Kidney epithelial cell (primary cell): ENCODE measurements around the gene TBX10. TPM values are rescaled to one million over a fixed set of nuclear protein-coding genes. Genes with fewer than 3 reads are reported as not detected.

Source experiments
- DNase-seq: peaks from one replicate; pipeline ENCODE4 v3.0.0-alpha.2; 2010; ENCODE audit warnings: low read depth
- H3K27me3 ChIP-seq: 2 replicates; pipeline ENCODE4 v1.6.0; 2011; ENCODE audit warnings: low read length; ENCODE audit not compliant: control insufficient read depth, insufficient read depth
- H3K36me3 ChIP-seq: 2 replicates; pipeline ENCODE4 v1.5.1; 2011; ENCODE audit warnings: low read length; ENCODE audit not compliant: control insufficient read depth, insufficient read depth
- H3K4me3 ChIP-seq: 2 replicates; pipeline ENCODE4 v1.5.1; 2011; ENCODE audit warnings: low read depth, mild to moderate bottlenecking, control low read depth, low read length
- CTCF ChIP-seq: IDR thresholded peaks from 2 replicates; pipeline ENCODE4 v1.5.1; 2011; ENCODE audit warnings: mild to moderate bottlenecking, moderate library complexity, low read length, control low read depth, inconsistent platforms; ENCODE audit not compliant: insufficient read depth, poor library complexity, severe bottlenecking
- total RNA-seq: library from RNA; depleted of rRNA; stranded (reverse); fragments of >200 nt; gene quantifications from 2 replicates; pipeline ENCODE4 v1.2.3, GENCODE V29; 2015

TBX10 gene
- total RNA-seq, 1 donor from 2014 or later = not detected

DNA sequence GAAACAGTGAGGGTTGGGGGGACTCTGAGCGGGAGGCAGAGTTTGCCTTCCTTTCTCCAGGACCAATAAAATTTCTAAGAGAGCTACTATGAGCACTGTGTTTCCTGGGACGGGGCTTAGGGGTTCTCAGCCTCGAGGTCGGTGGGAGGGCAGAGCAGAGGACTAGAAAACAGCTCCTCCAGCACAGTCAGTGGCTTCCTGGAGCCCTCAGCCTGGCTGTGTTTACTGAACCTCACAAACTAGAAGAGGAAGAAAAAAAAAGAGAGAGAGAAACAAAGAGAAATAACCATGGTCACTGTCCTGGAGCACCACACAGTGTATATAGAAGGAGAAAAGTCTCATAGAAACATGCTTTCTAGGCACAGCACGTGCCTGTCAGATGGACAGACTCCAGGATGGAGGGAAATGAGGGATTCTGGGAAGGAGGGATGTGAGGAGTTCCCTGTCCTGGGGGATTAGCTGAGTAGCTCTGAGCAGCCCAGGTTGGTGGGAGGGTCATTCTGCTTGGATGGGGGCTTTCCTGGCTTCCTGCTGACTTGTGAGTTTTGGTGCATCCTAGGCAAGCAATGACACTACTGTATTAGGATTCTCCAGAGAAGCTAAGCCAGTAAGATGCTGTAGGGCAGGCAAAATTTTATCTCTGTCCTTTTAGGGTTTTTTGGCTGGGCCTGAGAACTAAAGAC lies 52.9 kb downstream of the TBX10 start:
- H3K27me3 ChIP-seq = no peaks in the 10 kb centered on the region
- no peak overlapping the region for H3K4me3 ChIP-seq
- DNase-seq = no peak
- H3K36me3 ChIP-seq = peaks cover 1% of the 10 kb centered on the region
- no peak for TF ChIP-seq CTCF

GRCh38 chr11:67585911-67586310 lies 53.7 kb downstream of the TBX10 start:
- peaks cover 1% of the 10 kb centered on the region for H3K36me3 ChIP-seq
- H3K4me3 ChIP-seq = no peak overlapping the region
- DNase-seq = no peak
- no peaks in the 10 kb centered on the region for H3K27me3 ChIP-seq
- TF ChIP-seq CTCF = no peak

DNA sequence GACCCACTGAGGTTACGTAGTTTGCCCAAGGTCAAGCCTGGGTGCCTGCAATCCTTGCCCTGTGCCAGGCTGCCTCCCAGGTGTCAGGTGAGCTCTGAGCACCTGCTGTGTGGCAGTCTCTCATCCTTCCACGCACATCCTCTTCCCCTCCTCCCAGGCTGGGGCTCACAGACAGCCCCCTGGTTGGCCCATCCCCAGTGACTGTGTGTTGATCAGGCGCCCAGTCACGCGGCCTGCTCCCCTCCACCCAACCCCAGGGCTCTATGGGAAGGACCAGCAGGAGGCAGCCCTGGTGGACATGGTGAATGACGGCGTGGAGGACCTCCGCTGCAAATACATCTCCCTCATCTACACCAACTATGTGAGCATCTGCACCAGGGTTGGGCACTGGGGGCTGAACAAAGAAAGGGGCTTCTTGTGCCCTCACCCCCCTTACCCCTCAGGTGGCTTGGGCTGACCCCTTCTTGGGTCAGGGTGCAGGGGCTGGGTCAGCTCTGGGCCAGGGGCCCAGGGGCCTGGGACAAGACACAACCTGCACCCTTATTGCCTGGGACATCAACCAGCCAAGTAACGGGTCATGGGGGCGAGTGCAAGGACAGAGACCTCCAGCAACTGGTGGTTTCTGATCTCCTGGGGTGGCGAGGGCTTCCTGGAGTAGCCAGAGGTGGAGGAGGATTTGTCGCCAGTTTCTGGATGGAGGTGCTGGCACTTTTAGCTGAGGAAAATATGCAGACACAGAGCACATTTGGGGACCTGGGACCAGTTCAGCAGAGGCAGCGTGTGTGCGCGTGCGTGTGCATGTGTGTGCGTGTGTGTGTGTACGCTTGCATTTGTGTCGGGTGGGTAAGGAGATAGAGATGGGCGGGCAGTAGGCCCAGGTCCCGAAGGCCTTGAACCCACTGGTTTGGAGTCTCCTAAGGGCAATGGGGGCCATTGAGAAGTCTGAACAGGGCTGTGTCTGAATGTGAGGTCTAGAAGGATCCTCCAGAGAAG lies 54.4 kb downstream of the TBX10 start:
- Histone ChIP-seq H3K36me3 (peaks cover 1% of the 10 kb centered on the region), H3K27me3 (no peaks in the 10 kb centered on the region), H3K4me3 (peak overlapping the region; percentile 70)
- no peak for TF ChIP-seq CTCF
- no peak for DNase-seq

DNA sequence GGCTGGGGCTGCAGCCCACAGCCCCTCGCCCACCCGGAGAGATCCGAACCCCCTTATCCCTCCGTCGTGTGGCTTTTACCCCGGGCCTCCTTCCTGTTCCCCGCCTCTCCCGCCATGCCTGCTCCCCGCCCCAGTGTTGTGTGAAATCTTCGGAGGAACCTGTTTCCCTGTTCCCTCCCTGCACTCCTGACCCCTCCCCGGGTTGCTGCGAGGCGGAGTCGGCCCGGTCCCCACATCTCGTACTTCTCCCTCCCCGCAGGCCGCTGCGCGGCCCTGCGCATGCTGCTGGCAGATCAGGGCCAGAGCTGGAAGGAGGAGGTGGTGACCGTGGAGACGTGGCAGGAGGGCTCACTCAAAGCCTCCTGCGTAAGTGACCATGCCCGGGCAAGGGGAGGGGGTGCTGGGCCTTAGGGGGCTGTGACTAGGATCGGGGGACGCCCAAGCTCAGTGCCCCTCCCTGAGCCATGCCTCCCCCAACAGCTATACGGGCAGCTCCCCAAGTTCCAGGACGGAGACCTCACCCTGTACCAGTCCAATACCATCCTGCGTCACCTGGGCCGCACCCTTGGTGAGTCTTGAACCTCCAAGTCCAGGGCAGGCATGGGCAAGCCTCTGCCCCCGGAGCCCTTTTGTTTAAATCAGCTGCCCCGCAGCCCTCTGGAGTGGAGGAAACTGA lies 55.2 kb downstream of the TBX10 start:
- Histone ChIP-seq H3K27me3 (no peaks in the 10 kb centered on the region), H3K4me3 (peak overlapping the region; percentile 70), H3K36me3 (peaks cover 1% of the 10 kb centered on the region)
- no peak for TF ChIP-seq CTCF
- no peak for DNase-seq

GRCh38 chr11:67583247-67584204 lies 56.0 kb downstream of the TBX10 start, which contains the start of gene GSTP1:
TSS of gene GSTP1 (plus strand) at chr11:67583812. CDS start at chr11:67583844, 32 bp downstream.
- Histone ChIP-seq H3K27me3 (no peaks in the 10 kb centered on the region), H3K4me3 (peak within 1 kb of the TSS; percentile 70), H3K36me3 (peaks cover 1% of the 10 kb centered on the region)
- peak; percentile 60 for DNase-seq
- peak; percentile 40 for TF ChIP-seq CTCF
